Hippocampal formation (tissue), 2 donors: ENCODE results near the gene ANAPC16.
"Not testable (repeated sequence)": the region's sequence is repeated elsewhere in the genome, so short reads cannot be mapped to it uniquely, and the experiment has no call there.

Experiments
- DNase-seq, 2 donors: peaks; one replicate each; lab custom pipeline; 2025; lab: John Stamatoyannopoulos, UW

Gene ANAPC16

DNA sequence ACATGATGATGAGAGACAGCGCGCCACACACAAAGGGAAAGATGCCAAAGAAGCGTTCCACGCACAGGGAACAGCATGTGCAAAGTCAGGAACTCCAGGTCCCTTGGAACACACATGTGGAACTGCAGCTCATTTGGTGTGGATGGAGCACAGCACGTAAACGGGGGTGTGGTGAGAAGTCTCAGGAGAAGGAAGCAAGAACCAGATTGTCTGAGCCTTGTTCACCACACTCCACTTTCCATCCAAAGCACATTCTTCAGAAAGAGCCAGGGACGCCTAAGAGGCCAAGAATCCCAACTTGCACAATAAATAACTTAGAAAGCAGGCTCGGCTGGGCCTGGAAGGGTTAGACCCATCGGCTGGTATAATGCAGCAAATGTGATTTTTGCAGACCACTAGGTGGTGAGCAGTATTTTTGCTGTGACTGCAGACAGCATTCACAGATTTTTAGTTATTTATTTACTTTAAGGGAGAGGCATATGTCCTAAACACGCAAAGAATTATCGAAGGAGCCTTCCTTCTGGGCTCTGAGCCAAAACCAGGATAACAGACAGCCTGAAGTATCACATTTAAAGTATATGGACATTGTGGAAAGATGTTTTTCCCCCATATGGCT lies 28.1 kb downstream of the ANAPC16 start:
- DNase-seq, result peak in 1 of 2 donors; percentile 65

DNA sequence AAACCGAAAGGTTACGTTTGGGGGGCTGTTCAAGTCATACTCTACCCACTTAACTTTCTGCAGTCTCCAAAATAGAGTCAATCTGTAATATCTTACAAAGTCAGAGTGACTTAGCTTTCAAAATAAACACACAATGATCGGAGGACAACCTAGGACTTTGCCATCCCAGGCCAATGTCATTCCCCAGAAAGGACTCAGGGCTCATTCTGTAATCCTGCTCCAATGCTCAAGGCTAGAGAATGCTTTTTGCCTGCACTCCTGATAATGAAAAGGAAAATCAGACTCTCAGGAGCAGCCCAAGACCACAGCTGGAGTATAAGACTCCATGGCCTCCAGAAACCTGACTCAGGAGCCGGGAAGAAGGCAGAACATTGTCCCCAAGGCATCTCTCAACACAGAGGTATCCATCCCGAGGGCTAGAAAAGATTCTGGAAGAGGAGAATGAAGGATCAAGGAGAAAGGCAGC lies 28.8 kb downstream of the ANAPC16 start:
- DNase-seq, result no peak

DNA sequence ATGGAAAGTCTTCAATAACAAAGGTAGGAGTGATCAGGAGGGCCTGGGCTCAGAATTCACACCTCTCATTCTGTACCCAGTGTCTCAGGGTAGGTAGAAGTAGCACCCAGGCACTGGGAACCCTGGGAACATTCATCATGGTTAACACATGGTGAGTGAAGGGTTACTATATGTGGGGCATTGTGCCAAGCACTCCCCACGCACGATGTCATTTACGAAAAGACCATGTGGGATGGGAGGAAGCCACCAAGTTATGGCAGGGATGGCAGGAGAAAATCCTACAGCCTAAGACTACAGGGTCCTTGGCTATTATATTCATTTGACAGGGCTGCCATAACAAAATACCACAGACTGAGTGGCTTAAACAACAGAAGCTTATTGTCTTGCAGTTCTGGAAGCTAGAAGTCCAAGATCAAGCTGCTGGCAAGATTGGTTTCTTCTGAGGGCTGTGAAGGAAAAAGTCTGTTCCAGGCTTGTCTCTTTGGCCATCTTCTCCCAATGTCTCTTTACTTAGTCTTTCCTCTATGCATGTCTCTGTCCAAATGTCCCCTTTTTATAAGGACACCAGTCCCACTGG lies 30.2 kb downstream of the ANAPC16 start:
- DNase-seq, result no peak

DNA sequence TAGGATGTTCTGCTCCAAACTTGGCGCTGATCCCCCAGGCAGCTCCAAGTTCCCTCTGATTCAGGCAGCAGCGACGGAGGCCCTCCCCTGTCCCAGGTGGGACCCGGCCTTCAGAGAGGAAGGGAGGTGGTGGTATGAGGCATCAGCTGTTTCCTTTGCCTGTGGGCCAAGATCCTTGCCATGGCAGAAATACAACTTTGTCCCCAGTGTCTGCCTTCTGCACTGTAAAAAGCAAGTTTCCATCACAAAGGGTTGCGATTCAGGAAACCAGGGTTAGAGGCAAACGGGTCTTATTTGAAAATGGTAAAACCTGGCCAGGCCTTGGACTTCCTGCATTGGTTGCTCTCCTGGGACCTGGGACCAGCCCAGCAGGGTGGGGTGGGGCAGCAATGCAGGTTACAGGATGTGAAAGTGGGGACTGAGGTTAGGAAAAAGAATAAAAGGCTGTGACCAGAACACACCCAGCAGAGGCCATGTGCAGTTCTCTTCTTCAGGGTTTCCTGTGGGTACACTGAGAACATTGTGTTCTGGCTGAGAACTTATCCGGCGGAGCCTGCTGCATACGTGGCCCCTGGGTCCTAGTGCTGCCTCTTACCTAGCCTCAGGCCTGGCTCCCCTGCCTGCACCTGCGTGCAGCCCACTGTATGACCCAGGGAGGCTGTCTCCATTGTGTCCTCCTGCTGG lies 32.8 kb downstream of the ANAPC16 start:
- DNase-seq, result peak; percentile 70 to 80

DNA sequence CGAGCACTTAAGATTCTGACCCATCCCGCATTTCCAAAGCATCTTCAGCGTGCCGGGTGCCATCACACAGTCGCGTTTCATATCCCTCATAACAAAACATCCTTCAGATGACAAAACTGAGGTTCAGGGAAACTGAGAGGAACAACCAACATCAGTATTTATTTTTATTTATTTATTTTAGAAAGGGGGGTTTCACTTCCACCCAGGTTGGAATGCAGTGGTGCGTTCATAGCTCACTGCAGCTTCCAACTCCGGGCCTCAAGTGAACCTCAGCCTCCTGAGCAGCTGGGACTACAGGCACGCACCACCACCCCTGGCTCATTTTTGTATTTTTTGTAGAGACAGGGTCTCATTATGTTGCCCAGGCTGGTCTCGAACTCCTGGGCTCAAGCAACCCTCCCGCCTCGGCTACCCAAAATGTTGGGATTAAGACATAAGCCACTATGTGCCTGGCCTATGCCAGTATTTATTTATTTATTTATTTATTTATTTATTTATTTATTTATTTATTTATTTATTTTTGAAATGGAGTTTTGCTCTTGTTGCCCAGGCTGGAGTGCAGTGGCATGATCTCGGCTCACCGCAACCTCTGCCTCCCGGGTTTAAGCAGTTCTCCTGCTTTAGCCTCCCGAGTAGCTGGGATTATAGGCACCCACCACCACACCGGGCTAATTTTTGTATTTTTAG lies 33.5 kb downstream of the ANAPC16 start:
- DNase-seq, result not testable (repeated sequence)

DNA sequence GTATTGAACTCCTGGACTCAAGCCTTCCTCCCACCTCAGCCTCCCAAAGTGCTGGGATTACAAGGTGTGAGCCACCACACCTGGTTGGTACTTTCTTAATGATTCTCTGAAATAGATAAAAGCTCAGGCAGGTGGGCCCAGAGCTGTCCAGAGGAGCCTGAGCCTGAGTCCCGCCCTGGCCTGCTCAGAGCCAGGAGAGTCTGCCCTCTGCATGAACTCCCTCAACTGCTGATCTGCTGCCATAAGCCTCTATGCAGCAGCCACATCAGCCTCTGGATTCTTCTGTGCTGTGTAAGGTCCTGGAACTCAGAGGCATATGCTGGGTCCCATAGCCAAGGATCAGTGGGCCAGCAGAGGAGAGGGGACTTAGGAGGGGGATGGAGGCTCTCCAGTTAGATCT lies 34.9 kb downstream of the ANAPC16 start:
- no peak for DNase-seq

DNA sequence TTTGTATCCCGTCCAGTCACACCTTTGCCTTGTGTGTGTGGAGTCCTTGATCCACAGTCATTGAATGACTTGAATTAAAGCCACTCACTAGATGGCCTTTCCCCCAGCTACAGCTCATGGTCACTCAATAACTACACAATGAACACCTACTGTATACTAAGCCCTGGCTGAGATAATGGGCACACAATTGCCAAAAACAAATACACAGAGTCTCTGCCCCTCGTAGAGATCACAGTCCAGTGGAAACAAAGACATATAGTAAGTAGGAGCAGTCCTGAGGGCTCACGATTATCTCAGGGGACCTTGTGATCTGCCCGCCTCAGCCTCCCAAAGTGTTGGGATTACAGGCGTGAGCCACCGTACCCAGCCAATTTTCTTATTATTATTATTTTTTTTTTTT lies 35.8 kb downstream of the ANAPC16 start:
- DNase-seq, result no peak

DNA sequence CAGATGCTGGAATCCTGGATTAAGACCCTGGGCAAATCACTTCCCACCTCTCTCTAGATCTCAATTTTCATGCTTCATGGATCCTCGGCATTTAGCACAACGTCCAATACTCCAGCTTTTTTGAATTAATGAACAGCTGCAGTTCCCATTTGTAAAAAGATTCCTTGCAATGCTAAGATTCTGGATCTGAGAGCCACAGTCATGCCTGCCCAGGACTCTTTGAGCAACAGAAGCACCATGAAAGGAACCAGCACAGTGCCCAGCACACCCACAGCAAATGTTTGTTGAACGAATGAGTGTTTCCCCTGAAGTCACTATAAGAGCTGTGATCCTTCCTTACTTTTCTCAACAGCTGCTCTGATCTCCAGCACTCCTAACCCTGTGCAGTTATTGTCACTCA lies 37.2 kb downstream of the ANAPC16 start:
- no peak for DNase-seq

DNA sequence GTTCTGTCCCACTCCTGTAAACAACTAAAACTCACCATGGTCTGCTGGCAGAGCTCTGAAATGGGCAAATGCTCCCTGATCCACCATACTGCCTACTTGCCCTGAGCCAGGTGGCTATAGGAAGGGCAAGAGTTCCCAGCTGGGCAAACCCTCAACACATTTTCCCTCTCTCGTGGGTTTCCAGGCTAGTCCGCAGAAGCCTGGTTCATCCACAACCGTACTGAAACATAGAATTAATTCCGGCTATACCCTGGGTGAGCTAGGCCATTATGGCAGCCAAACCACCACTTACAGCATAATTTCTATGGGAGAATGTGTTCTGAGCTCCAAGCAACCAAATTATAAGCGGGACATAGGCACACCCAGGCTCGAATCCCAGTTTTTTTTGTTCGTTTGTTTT lies 37.8 kb downstream of the ANAPC16 start:
- DNase-seq, result no peak

DNA sequence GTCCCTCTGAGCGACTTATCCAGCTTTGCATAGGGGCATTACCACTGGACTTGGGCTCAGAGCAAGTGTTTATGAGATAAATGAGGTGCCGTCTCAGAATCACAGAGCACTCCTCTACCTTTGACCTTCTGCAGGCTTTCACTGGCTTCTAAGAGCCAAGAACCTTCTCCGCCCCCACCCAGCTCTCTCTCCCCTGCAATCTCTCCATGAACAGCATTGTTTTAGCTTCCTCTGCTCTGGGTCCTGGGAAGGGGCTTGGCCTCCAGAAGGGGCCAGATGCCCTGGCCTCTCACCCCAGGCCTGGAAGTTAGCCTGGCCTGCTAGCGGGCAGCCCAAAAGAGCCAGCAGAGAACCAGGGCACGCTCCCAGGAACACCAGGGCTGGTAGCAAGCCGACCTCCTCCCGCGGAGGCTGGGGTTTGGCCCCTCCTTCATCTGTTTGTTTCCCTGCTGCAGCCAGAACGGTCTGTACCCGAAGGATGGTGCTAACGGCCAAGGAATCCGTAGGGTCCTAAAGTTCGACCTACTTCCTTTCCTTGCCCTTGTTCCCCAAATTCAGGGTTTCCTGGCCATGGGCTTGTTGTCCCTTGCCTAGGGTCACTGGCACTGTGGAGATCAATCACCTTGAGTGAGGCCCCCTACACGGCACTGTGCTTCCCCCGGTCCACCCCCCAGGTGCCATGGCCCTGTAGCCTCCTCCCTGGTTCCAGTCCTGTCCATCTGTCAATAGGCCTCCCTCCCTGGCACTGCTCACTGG lies 39.2 kb downstream of the ANAPC16 start:
- peak; percentile 95 to 98 for DNase-seq

DNA sequence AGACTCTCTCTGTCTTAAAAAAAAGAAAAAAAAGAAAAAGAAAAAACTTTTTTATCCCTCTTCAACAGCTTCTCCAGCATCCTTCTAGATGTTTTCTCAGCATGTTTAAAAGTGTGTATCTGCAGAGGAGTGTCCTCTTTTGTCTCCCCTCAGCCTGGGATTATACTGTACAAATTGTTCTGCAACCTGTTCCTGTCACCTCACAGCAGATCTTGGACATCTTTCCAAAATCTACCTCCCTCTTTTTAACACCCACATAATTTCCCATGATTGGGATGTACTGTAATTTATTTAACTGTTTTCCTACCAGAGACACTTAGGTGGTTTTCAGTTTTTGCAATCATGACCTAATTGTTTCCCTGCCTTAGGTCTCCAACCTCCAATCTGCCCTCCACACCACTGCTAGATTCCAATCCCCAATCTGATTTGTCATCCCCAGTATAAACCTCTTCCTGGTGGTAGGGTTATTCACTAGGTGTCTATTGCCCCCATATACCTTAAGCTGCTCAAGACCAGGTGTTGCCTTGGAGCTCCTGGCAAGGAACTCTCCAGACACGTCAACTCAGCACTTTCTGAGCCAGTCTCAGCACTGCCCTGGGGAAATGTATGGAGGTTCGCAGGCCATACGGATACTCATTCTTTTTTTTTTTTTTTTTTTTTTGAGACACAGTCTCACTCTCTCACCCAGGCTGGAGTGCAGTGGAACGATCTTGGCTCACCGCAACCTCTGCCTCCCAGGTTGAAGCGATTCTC lies 40.3 kb downstream of the ANAPC16 start:
- DNase-seq, result peak in 1 of 2 donors; percentile 39

DNA sequence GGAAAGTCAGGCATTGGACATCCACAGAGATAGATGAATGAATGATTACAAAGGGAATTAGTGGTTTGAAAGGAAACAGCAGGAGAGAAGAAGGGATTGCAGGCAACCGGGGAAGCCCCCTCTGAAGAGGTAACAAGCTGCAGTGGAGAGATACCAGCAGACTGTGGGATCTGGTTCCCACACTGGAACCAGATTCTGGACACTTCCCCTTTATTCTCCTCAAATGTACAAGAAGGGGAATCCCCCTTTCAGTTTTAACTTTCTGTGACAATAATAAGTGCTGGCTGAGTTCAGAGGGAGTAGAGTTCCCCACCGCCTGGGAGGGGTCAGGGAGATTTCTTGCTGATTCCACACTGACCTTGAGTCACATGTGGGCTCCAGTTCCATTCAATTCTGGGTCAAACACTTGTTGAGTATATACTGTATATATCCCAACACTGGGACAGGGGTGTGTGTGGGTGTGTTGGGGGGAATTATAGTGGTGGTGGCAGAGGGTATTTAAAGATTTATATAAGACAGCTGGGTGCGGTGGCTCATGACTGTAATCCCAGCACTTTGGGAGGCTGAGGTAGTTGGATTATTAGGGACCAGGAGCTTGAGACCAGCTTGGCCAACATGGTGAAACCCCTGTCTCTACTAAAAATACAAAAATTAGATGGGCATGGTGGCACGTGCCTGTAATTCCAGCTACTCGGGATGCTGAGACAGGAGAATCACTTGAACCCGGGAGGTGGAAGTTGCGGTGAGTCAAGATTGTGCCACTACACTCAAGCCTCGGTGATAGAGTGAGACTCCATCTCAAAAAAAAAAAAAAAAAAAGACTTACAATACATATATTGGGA lies 41.5 kb downstream of the ANAPC16 start:
- no peak for DNase-seq

DNA sequence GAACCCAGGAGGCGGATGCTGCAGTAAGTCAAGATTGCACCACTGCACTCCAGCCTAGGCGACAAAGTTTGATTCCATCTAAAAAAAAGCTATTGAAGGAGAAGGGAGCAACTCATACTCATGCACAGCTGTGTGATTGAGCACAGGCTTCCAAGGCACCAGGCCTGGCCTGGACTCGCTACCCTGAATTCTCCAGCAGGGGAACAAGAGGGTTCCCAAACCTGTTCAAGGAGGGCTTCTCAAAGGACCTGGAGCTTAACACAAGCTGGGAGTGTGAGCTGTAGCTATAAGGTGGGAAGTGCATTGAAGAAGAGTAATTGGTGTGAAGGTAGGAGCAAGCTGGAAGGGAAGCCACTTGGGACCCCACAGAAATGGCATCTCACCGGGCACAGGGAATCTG lies 42.8 kb downstream of the ANAPC16 start:
- DNase-seq, result no peak

DNA sequence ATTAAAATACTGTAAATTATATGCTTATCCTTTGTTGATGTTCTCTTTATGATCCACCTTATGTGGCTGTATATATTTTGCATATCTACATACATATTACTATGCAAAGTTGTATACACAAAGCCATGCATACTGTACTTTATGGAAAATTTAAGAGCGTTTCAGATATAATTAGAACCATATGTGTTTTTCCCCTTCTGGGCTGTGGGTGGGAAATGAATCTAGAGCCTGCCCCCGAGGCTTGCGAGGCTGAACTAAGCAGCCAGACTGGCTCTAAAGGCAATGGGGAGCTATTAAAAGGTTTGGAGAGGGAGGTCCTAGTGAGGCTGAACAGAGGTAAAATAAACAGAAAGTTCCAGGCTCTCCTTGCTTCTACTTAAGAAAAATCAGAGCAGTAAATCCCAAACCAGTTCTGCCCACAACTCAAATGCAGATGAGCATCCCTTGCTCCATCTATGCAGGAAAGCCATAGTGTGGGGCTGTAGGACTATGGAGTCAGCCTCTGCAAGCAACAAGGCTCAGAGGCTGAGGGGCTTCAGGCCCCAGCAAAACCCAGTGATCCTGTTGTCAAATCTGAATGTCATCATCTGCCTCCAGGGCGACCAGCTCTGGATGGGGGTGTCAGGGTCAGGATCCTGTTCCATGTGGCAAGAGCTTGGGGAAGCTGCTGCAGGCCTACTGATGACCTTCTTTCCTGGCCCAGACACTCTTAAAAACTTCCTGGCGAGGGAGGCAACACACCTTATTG lies 43.9 kb downstream of the ANAPC16 start:
- DNase-seq, result peak in 1 of 2 donors; percentile 34

DNA sequence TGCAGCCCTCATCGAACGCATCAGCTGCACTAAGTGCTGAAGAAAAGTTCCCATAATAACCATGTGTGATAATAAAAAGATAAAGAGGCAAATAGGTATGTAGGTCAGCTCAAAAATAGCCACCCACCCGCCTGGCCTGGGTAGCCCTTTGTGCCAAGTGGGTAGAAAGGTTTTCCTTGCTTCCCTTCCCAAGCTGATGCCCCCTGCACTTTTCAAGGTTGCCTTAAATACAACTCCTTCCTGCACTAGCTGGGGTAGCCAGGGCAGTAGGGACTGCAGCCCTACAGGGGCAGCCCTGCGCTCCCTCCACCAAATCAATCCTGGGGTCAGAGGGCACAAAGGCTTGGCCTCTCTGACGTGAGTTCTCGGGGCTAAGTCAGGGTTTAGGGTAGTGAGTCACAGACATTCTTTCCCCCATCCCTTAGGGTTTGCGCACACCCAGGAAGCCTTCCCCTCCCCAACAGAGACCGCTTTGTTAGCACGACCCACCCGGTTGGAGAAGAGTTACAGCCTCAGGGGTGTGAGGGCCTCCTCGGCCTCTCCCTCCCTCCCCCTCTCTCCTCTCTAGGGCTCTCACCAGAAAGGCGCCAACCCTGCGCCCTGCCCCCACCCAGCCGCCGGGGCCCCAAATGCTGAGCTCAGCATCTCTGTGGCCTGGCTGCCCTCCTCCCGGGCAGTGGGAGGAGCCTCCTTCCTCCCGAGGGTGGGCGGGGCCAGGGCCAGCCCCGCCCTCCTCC lies 44.6 kb downstream of the ANAPC16 start:
- DNase-seq, result peak; percentile 81 to 87

DNA sequence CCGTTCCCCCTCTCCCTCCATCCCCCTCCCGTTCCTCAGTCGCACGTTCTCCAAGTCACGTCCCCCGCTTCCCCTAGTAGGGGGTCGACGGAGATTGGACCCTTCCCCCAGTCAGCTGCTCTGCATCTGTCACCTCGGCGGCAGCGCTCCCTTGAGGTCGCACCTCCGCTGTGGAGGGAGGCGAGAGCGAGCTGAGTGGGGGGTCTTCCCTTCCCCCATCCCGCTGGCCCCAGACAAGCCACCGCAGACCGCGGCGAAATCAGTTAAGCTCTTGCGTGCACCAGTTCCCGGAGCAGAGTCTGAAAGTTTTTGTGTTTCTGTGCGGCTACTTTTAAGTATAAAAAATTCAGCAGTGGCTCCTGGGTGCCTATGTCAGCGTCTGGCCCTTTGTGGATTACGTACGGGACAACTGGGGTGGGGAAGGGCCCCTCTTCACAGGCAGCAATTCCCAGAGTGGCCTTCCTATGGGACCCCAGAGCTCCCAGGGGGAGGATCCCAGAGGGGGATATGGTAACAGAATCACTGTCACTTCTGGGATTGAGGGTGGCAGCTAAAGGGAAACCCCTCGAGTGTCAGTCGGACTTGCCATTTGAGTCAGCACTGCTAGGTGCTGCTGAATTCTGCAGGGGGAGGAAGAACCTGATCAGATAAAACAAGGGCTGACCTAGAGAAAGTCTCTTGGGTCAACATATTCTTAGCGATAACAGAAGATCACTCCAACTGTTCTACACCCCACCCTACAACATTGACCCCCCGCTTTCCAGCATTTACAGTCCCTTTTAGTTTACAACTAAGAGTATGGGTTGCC lies 45.4 kb downstream of the ANAPC16 start:
- DNase-seq, result no peak

DNA sequence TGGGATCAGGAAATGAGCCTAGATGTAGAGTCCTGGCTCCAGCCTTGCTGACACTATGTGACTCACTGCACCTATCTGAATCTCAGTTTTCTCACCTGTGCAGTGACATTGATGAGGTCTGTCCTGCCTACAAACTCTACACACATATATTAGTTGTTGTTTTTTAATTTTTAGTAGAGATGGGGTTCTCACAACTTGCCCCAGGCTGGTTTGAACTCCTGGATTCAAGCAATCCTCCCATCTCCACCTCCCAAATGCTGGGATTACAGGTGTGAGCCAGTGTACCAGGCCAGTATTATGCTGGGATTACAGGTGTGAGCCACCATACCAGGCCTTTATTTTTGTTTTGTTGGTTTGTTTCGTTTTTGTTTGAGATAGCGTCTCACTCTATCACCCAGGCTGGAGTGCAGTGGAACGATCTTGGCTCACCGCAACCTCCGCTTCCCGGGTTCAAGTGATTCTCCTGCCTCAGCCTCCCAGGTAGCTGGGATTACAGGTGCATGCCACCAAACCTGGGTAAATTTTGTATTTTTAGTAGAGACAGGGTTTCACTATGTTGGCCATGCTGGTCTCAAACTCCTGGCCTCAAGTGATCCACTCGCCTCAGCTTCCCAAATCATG lies 46.1 kb downstream of the ANAPC16 start:
- DNase-seq, result no peak
